ENCODE data around the gene TGFB1. TPM values are rescaled to one million over a fixed set of nuclear protein-coding genes. Genes with fewer than 3 reads are reported as not detected.

Gene TGFB1
- total RNA-seq, 1 donor from 2014 or later, result 4.5 TPM

DNA sequence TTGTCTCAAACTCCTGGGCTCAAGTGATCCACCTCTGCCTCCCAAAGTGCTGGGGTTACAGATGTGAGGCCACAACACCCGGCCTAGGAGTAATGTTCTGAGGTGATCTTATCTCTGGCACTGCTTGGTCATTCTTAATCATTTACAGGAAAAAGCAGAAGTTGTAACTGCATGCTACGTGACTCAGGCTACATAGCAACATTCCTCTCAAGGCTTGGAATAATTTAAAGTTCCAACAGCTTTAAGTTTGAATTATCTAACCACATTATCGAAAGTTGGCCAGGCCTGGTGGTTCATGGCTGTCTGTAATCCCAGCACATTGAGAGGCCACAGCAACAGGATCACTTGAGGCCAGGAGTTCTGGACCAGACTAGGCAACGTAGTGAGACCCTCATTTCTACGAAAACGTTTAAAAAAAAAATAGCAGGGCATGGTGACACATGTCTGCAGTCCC is 14.2 kb upstream of the TGFB1 start:
- FAIRE-seq (peak; percentile 77), DNase-seq (ENCODE audit: low read depth) (peak; percentile 96)
- no peaks in the 10 kb centered on the region for H3K27me3 ChIP-seq (ENCODE audit: control insufficient read depth, insufficient read depth, low read length)
- no peak for TF ChIP-seq CTCF (IDR thresholded peaks at IDR 0.05; ENCODE audit: insufficient read depth, low read length, severe bottlenecking)
- no peak overlapping the region for H3K4me3 ChIP-seq (ENCODE audit: low read depth, low read length)
- no peaks in the 10 kb centered on the region for H3K36me3 ChIP-seq (ENCODE audit: control insufficient read depth, insufficient read depth, low read length)

GRCh38 chr19:41366089-41366488 is 12.4 kb upstream of the TGFB1 start:
- DNase-seq (ENCODE audit: low read depth) (no peak), FAIRE-seq (no peak)
- H3K36me3 ChIP-seq (ENCODE audit: control insufficient read depth, insufficient read depth, low read length), result no peaks in the 10 kb centered on the region
- no peak overlapping the region for H3K4me3 ChIP-seq (ENCODE audit: low read depth, low read length)
- no peak for TF ChIP-seq CTCF (IDR thresholded peaks at IDR 0.05; ENCODE audit: insufficient read depth, low read length, severe bottlenecking)
- no peaks in the 10 kb centered on the region for H3K27me3 ChIP-seq (ENCODE audit: control insufficient read depth, insufficient read depth, low read length)

- no peak for TF ChIP-seq CTCF (IDR thresholded peaks at IDR 0.05; ENCODE audit: insufficient read depth, low read length, severe bottlenecking)
- no peaks in the 10 kb centered on the region for H3K27me3 ChIP-seq (ENCODE audit: control insufficient read depth, insufficient read depth, low read length)
- no peak for DNase-seq (ENCODE audit: low read depth)
- H3K36me3 ChIP-seq (ENCODE audit: control insufficient read depth, insufficient read depth, low read length), result no peaks in the 10 kb centered on the region
- peak overlapping the region; percentile 78 for H3K4me3 ChIP-seq (ENCODE audit: low read depth, low read length)
- FAIRE-seq, result no peak
Measured at GRCh38 chr19:41364524-41365391, 11.0 kb upstream of the TGFB1 start.

GRCh38 chr19:41363753-41364523 is 10.2 kb upstream of the TGFB1 start, which contains the start of gene B9D2:
Gene B9D2 (minus strand): TSS chr19:41364149. CDS start chr19:41363519, 630 bp downstream.
- Histone ChIP-seq H3K4me3 (ENCODE audit: low read depth, low read length) (peak within 1 kb of the TSS; percentile 78), H3K27me3 (ENCODE audit: control insufficient read depth, insufficient read depth, low read length) (no peaks in the 10 kb centered on the region), H3K36me3 (ENCODE audit: control insufficient read depth, insufficient read depth, low read length) (no peaks in the 10 kb centered on the region)
- FAIRE-seq (no peak), DNase-seq (ENCODE audit: low read depth) (peak; percentile 93)
- TF ChIP-seq CTCF (IDR thresholded peaks at IDR 0.05; ENCODE audit: insufficient read depth, low read length, severe bottlenecking), result no peak

- peak overlapping the region; percentile 78 for H3K4me3 ChIP-seq (ENCODE audit: low read depth, low read length)
- H3K27me3 ChIP-seq (ENCODE audit: control insufficient read depth, insufficient read depth, low read length), result no peaks in the 10 kb centered on the region
- no peak for FAIRE-seq
- no peak for DNase-seq (ENCODE audit: low read depth)
- TF ChIP-seq CTCF (IDR thresholded peaks at IDR 0.05; ENCODE audit: insufficient read depth, low read length, severe bottlenecking), result no peak
- no peaks in the 10 kb centered on the region for H3K36me3 ChIP-seq (ENCODE audit: control insufficient read depth, insufficient read depth, low read length)
Measured at GRCh38 chr19:41363371-41363752, 9.6 kb upstream of the TGFB1 start.

Data from bronchial epithelial cell (primary cell).